ENCODE measurements around the gene ZBTB16. TPM values are rescaled to one million over a fixed set of nuclear protein-coding genes. Genes with fewer than 3 reads are reported as not detected.

ZBTB16 gene
- total RNA-seq, 5 donors from 2014 or later (not counting 1 experiment from before 2014, with no cell fraction given) = 8.3 to 20.5 (median 12.4) TPM

DNA sequence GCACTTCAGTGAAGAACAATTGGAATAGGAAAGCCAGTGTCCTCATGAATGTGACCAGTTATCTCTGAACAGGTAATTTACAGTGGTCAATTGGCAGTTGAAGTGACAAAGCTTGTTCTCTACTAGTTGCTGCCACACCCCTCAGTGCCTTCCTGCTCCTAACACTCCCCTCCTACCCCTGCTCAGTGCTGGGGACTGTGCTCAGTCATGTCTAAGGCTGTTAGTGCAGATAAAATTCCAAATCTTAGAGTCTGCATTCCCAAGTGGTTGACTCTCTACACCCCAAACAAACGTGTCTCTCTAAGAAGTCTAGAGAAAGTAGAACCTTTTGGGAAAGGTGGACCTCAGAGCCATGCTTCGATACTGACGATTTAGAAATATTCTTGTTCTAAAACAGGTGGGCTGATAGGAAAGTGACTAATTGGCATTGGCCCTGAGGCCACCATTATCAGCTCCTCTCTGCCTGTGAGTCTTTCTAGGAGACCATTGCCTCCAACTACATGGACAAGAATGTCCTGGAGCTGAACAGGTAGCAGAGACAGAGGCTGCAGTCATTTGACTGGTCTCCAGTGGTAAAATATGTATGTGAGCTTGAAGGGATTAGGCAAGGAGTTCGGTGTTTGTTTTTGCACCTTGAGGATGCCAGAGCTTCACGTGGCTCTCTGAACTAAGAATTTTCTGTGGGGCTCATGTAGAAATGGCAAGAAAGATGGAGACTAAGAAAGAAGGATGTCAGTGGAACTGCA lies 214.6 kb downstream of the ZBTB16 start:
- ATAC-seq (replicated peaks in 1 of 4) (no peak), DNase-seq (no peak)
- H3K9me3 ChIP-seq = no peaks in the 10 kb centered on the region
- 69% methylated on average over 2 of the region's 5 CpGs for WGBS (ENCODE audit: insufficient coverage)
- Mint-ChIP-seq H3K36me3 (no peaks in the 10 kb centered on the region), H3K27ac (no peak overlapping the region), H3K4me1 (no peaks in the 10 kb centered on the region), H3K27me3 (peaks cover 53 to 60% of the 10 kb centered on the region in 2 donors), H3K9me3 (no peaks in the 10 kb centered on the region), H3K4me3 (no peak overlapping the region)
- H3K4me3 ChIP-seq (ENCODE audit: control insufficient read depth in 1 of 2, extremely low read depth in 1 of 2, low read length in 1 of 2) = no peak overlapping the region
- no peaks in the 10 kb centered on the region for H3K4me1 ChIP-seq (ENCODE audit: control insufficient read depth in 1 of 2, extremely low read depth in 1 of 2, insufficient read depth in 2 of 2, low read length in 2 of 2)
- no peak overlapping the region for H3K27ac ChIP-seq (ENCODE audit: low read length)
- CTCF ChIA-PET = no interaction called here
- POLR2A ChIA-PET = no interaction called here
- no peaks in the 10 kb centered on the region for H3K36me3 ChIP-seq (ENCODE audit: control insufficient read depth in 2 of 2, extremely low read depth in 1 of 2, insufficient read depth in 1 of 2, low read length in 1 of 2)
- peaks cover 2 to 32% of the 10 kb centered on the region in 2 experiments for H3K27me3 ChIP-seq (replicated peaks in 1 of 2; ENCODE audit: control insufficient read depth in 2 of 2, extremely low read depth in 1 of 2, insufficient read depth in 2 of 2, low read length in 1 of 2)

DNA sequence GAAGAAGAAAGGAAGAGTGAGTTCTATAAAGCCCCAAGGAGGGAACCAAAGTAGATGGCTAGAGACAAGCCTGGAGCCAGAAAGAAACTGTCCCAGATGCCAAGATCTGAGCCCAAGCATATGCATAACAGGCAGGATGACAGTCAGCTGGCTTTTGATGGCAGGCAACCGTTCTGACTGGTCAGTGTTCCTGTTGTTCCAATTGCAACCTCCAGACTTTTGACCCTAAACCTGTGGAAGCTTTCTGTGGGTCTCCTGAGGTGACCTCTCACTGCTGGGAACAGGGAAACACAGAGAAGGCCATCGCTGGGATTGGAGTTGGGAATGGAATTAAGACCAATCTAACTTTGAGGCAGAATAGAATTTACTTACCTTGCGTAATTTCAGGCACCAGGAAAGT lies 215.1 kb downstream of the ZBTB16 start:
- Mint-ChIP-seq H3K27ac (no peak overlapping the region), H3K36me3 (no peaks in the 10 kb centered on the region), H3K27me3 (peaks cover 58 to 61% of the 10 kb centered on the region in 2 donors), H3K4me1 (no peaks in the 10 kb centered on the region), H3K4me3 (no peak overlapping the region), H3K9me3 (no peaks in the 10 kb centered on the region)
- ATAC-seq (replicated peaks in 1 of 4) = no peak
- Histone ChIP-seq H3K4me1 (ENCODE audit: control insufficient read depth in 1 of 2, extremely low read depth in 1 of 2, insufficient read depth in 2 of 2, low read length in 2 of 2) (no peaks in the 10 kb centered on the region), H3K36me3 (ENCODE audit: control insufficient read depth in 2 of 2, extremely low read depth in 1 of 2, insufficient read depth in 1 of 2, low read length in 1 of 2) (no peaks in the 10 kb centered on the region), H3K9me3 (no peaks in the 10 kb centered on the region), H3K27ac (ENCODE audit: low read length) (no peak overlapping the region), H3K4me3 (ENCODE audit: control insufficient read depth in 1 of 2, extremely low read depth in 1 of 2, low read length in 1 of 2) (no peak overlapping the region), H3K27me3 (replicated peaks in 1 of 2; ENCODE audit: control insufficient read depth in 2 of 2, extremely low read depth in 1 of 2, insufficient read depth in 2 of 2, low read length in 1 of 2) (peaks cover 2 to 32% of the 10 kb centered on the region in 2 experiments)
- 57% methylated on average over 1 of the region's 3 CpGs for WGBS (ENCODE audit: insufficient coverage)
- POLR2A ChIA-PET = no interaction called here
- CTCF ChIA-PET = interaction anchor here in 1 of 2 donors (0.6 kb wide), 1 partner anchor 937 kb away, joined by 3 read pairs; no protein-coding TSS in a partner anchor
- no peak for DNase-seq

DNA sequence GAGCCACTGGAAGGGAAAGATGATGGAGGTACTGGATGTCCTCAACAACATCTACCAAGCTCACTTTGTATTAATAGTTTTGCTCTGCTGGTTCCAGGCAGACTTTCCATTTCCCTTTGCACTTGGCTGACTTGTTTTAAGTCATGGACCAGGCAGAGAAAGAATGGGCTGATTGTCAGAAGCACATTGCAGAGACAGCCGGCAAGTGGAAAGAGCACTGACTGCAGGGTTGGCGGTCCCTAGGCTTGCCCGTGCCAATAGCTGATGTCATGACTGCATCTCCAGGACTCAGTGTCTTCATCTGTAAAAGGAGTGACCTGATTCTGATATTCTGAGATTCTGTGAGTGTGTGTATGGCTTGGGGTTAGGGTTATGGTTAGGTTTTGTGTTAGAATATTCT lies 215.8 kb downstream of the ZBTB16 start:
- Mint-ChIP-seq H3K4me1 (no peaks in the 10 kb centered on the region), H3K27ac (no peak overlapping the region), H3K36me3 (no peaks in the 10 kb centered on the region), H3K9me3 (no peaks in the 10 kb centered on the region), H3K27me3 (peaks cover 62 to 65% of the 10 kb centered on the region in 2 donors), H3K4me3 (no peak overlapping the region)
- no peak overlapping the region for H3K27ac ChIP-seq (ENCODE audit: low read length)
- DNase-seq = no peak
- no peak overlapping the region for H3K4me3 ChIP-seq (ENCODE audit: control insufficient read depth in 1 of 2, extremely low read depth in 1 of 2, low read length in 1 of 2)
- no peak for ATAC-seq (replicated peaks in 1 of 4)
- H3K9me3 ChIP-seq = no peaks in the 10 kb centered on the region
- no peaks in the 10 kb centered on the region for H3K36me3 ChIP-seq (ENCODE audit: control insufficient read depth in 2 of 2, extremely low read depth in 1 of 2, insufficient read depth in 1 of 2, low read length in 1 of 2)
- peaks cover 2 to 35% of the 10 kb centered on the region in 2 experiments for H3K27me3 ChIP-seq (replicated peaks in 1 of 2; ENCODE audit: control insufficient read depth in 2 of 2, extremely low read depth in 1 of 2, insufficient read depth in 2 of 2, low read length in 1 of 2)
- CTCF ChIA-PET = interaction anchor here (0.5 to 0.6 kb wide), 2 partner anchors 9 to 938 kb away, joined by 3 to 4 read pairs; no protein-coding TSS in a partner anchor
- WGBS (ENCODE audit: insufficient coverage) = 73% methylated on average over 3 of the region's 3 CpGs
- no peaks in the 10 kb centered on the region for H3K4me1 ChIP-seq (ENCODE audit: control insufficient read depth in 1 of 2, extremely low read depth in 1 of 2, insufficient read depth in 2 of 2, low read length in 2 of 2)
- POLR2A ChIA-PET = no interaction called here

DNA sequence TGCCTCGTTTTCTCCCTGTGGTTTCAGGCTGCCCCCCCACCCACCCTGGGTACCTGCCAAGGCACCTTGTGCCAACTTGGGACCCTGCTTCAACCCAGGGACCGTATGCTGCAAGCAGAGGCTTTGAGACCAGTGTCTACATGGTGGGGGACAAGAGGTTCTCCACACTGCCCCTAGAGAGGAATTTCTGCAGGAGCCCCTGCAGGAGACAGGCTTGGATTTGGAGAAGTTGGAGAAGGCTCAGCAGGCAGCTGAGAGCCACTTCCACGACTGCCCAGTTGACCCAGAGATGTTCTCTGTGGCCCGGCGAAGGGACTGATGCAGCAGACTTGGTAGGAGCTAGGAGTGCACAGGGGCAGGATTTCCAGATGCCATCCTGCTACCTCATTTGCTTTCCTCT lies 216.6 kb downstream of the ZBTB16 start:
- WGBS (ENCODE audit: insufficient coverage) = 73% methylated on average over 3 of the region's 5 CpGs
- no peak overlapping the region for H3K27ac Mint-ChIP-seq
- no peak overlapping the region for H3K4me3 Mint-ChIP-seq
- ATAC-seq (replicated peaks in 1 of 4) (no peak), DNase-seq (no peak)
- no peak overlapping the region for H3K4me3 ChIP-seq (ENCODE audit: control insufficient read depth in 1 of 2, extremely low read depth in 1 of 2, low read length in 1 of 2)
- POLR2A ChIA-PET = no interaction called here
- H3K9me3 ChIP-seq = no peaks in the 10 kb centered on the region
- H3K27me3 ChIP-seq (replicated peaks in 1 of 2; ENCODE audit: control insufficient read depth in 2 of 2, extremely low read depth in 1 of 2, insufficient read depth in 2 of 2, low read length in 1 of 2) = peaks cover 2 to 38% of the 10 kb centered on the region in 2 experiments
- no peaks in the 10 kb centered on the region for H3K9me3 Mint-ChIP-seq
- no peaks in the 10 kb centered on the region for H3K36me3 ChIP-seq (ENCODE audit: control insufficient read depth in 2 of 2, extremely low read depth in 1 of 2, insufficient read depth in 1 of 2, low read length in 1 of 2)
- no peaks in the 10 kb centered on the region for H3K4me1 Mint-ChIP-seq
- CTCF ChIA-PET = no interaction called here
- peaks cover 55 to 61% of the 10 kb centered on the region in 2 donors for H3K27me3 Mint-ChIP-seq
- no peaks in the 10 kb centered on the region for H3K4me1 ChIP-seq (ENCODE audit: control insufficient read depth in 1 of 2, extremely low read depth in 1 of 2, insufficient read depth in 2 of 2, low read length in 2 of 2)
- no peaks in the 10 kb centered on the region for H3K36me3 Mint-ChIP-seq
- no peak overlapping the region for H3K27ac ChIP-seq (ENCODE audit: low read length)

DNA sequence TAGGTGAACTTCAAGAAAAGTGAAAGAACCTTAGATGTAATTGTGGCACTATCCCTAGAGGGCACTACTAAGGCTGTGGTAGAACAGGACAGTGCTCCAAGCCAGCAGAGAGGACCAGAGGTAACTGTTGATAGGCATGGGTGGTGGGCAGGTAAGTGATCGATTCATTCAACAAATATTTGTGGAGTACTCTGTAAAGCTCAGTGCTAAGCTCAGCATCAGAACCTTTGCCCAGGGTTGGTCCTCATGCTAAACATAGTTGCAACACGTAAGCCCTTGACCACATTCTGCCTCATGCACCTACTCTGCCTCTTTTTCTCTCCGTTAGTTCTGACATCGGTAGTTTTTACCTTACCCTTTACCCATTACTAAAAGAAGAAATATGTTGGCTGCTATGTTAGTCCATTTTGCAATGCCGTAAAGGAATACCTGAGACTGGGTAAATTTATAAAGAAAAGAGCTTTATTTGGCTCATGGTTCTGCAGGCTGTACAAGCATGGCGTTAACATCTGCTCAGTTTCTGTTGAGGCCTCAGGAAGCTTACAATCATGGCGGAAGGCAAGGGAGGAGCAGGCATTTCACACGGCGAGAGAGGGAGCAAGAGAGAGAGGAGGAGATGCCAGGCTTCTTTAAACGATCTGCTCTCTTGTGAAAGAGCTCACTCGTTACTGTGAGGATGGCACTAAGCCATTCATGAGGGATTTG lies 218.3 kb downstream of the ZBTB16 start:
- Mint-ChIP-seq H3K27me3 (peaks cover 39 to 49% of the 10 kb centered on the region in 2 donors), H3K4me3 (no peak overlapping the region), H3K4me1 (no peaks in the 10 kb centered on the region), H3K36me3 (no peaks in the 10 kb centered on the region), H3K27ac (no peak overlapping the region), H3K9me3 (no peaks in the 10 kb centered on the region)
- WGBS (ENCODE audit: insufficient coverage) = 85% methylated on average over 6 of the region's 11 CpGs
- Histone ChIP-seq H3K9me3 (no peaks in the 10 kb centered on the region), H3K4me1 (ENCODE audit: control insufficient read depth in 1 of 2, extremely low read depth in 1 of 2, insufficient read depth in 2 of 2, low read length in 2 of 2) (no peaks in the 10 kb centered on the region), H3K4me3 (ENCODE audit: control insufficient read depth in 1 of 2, extremely low read depth in 1 of 2, low read length in 1 of 2) (no peak overlapping the region), H3K27me3 (replicated peaks in 1 of 2; ENCODE audit: control insufficient read depth in 2 of 2, extremely low read depth in 1 of 2, insufficient read depth in 2 of 2, low read length in 1 of 2) (peaks cover 2 to 31% of the 10 kb centered on the region in 2 experiments), H3K27ac (ENCODE audit: low read length) (no peak overlapping the region), H3K36me3 (ENCODE audit: control insufficient read depth in 2 of 2, extremely low read depth in 1 of 2, insufficient read depth in 1 of 2, low read length in 1 of 2) (no peaks in the 10 kb centered on the region)
- ATAC-seq (replicated peaks in 1 of 4) = no peak
- no peak for DNase-seq
- ChIA-PET CTCF (interaction anchor here in 1 of 2 donors (0.6 kb wide), 1 partner anchor 13 kb away, joined by 3 read pairs; no protein-coding TSS in a partner anchor), POLR2A (no interaction called here)

DNA sequence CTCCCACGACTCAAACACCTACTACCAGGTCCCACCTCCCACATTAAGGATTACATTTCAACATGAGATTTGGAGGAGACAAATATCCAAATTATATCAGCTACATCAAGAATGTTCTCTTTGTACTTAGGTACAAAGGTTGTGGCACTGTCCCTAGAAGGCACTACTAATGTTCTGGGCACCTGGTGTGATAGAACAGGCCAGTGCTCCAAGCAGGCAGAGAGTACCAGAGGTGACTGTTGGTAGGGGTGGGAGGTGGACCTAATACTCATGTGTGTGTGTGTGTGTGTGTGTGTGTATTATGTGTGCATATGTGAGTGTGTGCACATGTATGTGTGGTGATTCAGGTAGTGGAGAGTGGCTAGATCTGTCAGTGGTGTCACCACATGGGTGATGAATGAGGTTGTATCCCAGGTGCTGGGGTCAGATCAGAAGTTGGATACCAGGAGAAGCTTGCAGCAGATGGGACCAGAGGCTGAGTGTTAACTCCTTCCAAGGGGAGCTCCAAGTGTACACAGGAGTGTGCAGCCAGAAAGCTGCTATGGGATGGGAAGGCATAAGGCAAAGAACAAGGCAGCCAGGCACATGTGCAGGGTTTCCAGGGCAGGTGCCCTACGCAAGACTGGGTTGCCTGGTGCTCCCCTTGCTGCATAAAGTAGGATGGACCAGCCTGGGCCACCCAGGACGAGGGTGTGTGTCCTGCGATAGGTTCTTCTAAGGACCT lies 219.0 kb downstream of the ZBTB16 start:
- no peaks in the 10 kb centered on the region for H3K4me1 Mint-ChIP-seq
- peaks cover 34 to 45% of the 10 kb centered on the region in 2 donors for H3K27me3 Mint-ChIP-seq
- Histone ChIP-seq H3K27me3 (replicated peaks in 1 of 2; ENCODE audit: control insufficient read depth in 2 of 2, extremely low read depth in 1 of 2, insufficient read depth in 2 of 2, low read length in 1 of 2) (peaks cover 2 to 29% of the 10 kb centered on the region in 2 experiments), H3K4me3 (ENCODE audit: control insufficient read depth in 1 of 2, extremely low read depth in 1 of 2, low read length in 1 of 2) (no peak overlapping the region), H3K36me3 (ENCODE audit: control insufficient read depth in 2 of 2, extremely low read depth in 1 of 2, insufficient read depth in 1 of 2, low read length in 1 of 2) (no peaks in the 10 kb centered on the region), H3K4me1 (ENCODE audit: control insufficient read depth in 1 of 2, extremely low read depth in 1 of 2, insufficient read depth in 2 of 2, low read length in 2 of 2) (no peaks in the 10 kb centered on the region), H3K27ac (ENCODE audit: low read length) (no peak overlapping the region), H3K9me3 (no peaks in the 10 kb centered on the region)
- no peak overlapping the region for H3K4me3 Mint-ChIP-seq
- DNase-seq = no peak
- H3K9me3 Mint-ChIP-seq = no peaks in the 10 kb centered on the region
- no peaks in the 10 kb centered on the region for H3K36me3 Mint-ChIP-seq
- CTCF ChIA-PET = interaction anchor here in 1 of 2 donors (0.5 to 0.9 kb wide), 2 partner anchors 19 to 172 kb away, joined by 3 to 6 read pairs; no protein-coding TSS in a partner anchor
- no peak for ATAC-seq (replicated peaks in 1 of 4)
- POLR2A ChIA-PET = no interaction called here
- 71% methylated on average over 1 of the region's 4 CpGs for WGBS (ENCODE audit: insufficient coverage)
- no peak overlapping the region for H3K27ac Mint-ChIP-seq
